ENCODE data around the gene BCL2L2.

Gene BCL2L2

GRCh38 chr14:23307687-23308644 lies 1.3 kb downstream of the BCL2L2 start:
- H3K9ac ChIP-seq (ENCODE audit: low read depth, low read length), result peak overlapping the region; percentile 94; the same call in 1 of the 2 replicates
- H3K4me1 ChIP-seq (ENCODE audit: insufficient read depth, low read length), result no peaks in the 10 kb centered on the region; the same call in 1 of the 2 replicates
- no peaks in the 10 kb centered on the region for H3K36me3 ChIP-seq (ENCODE audit: insufficient read depth, low read length)
- no peaks in the 10 kb centered on the region for H3K9me3 ChIP-seq (ENCODE audit: control insufficient read depth, insufficient read depth, low read length)

- no peaks in the 10 kb centered on the region; the same call in 1 of the 2 replicates for H3K4me1 ChIP-seq (ENCODE audit: insufficient read depth, low read length)
- H3K9ac ChIP-seq (ENCODE audit: low read depth, low read length), result no peak overlapping the region
- no peaks in the 10 kb centered on the region for H3K36me3 ChIP-seq (ENCODE audit: insufficient read depth, low read length)
- no peaks in the 10 kb centered on the region for H3K9me3 ChIP-seq (ENCODE audit: control insufficient read depth, insufficient read depth, low read length)
These were observed 2.2 kb downstream of the BCL2L2 start for GRCh38 chr14:23308721-23309445.

- Histone ChIP-seq H3K4me1 (ENCODE audit: insufficient read depth, low read length) (no peaks in the 10 kb centered on the region; the same call in 1 of the 2 replicates), H3K36me3 (ENCODE audit: insufficient read depth, low read length) (no peaks in the 10 kb centered on the region), H3K9ac (ENCODE audit: low read depth, low read length) (no peak overlapping the region), H3K9me3 (ENCODE audit: control insufficient read depth, insufficient read depth, low read length) (no peaks in the 10 kb centered on the region)
These were observed 3.9 kb downstream of the BCL2L2 start for GRCh38 chr14:23310546-23310945.

GRCh38 chr14:23316300-23316699 lies 9.7 kb downstream of the BCL2L2 start:
- no peaks in the 10 kb centered on the region for H3K9me3 ChIP-seq (ENCODE audit: control insufficient read depth, insufficient read depth, low read length)
- no peak overlapping the region for H3K9ac ChIP-seq (ENCODE audit: low read depth, low read length)
- no peaks in the 10 kb centered on the region for H3K4me1 ChIP-seq (ENCODE audit: insufficient read depth, low read length)
- no peaks in the 10 kb centered on the region for H3K36me3 ChIP-seq (ENCODE audit: insufficient read depth, low read length)

DNA sequence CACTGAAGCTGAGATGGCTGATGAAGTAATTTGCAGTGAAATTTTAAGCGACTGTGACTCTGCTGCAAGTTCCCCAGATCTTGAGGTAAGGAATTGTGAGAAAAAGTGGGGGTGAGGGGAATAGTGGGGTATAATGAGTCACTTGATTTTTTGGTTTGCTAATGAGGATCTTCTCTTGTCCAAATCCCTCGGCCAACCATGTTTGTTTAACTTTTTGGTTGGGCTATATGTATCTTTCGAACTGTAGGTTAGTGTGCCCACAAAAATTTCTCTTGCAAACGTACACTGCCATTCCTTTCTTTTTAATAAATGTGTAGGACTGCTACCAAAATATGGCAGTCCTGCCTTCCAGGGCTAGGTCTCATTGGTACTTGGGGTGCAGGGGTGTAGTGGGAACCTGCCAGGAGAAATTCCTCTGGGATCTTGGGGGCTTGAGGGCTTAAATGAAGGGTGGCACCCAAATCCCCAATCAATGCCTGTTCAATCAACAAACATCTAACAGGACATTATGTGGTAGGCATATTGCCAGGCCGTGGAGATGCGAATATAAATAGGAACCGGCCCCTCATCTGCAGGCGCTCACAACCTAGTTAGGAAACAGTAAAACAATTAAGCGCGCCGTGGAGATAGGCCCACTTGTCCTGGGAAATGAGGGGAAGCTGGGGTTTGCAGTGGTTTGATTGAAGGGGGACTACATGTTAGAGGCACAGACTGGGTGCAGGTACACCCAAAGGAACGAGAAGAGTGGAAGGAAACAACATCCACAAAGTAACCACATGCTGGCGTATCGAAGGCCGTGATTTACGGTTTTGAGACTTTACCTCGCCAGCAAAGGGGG lies 13.3 kb downstream of the BCL2L2 start:
- Histone ChIP-seq H3K36me3 (ENCODE audit: insufficient read depth, low read length) (peaks cover 19% of the 10 kb centered on the region), H3K9me3 (ENCODE audit: control insufficient read depth, insufficient read depth, low read length) (no peaks in the 10 kb centered on the region), H3K9ac (ENCODE audit: low read depth, low read length) (peak overlapping the region; percentile 53), H3K4me1 (ENCODE audit: insufficient read depth, low read length) (peaks cover 6% of the 10 kb centered on the region; the same call in 1 of the 2 replicates)

GRCh38 chr14:23320584-23321571 lies 14.2 kb downstream of the BCL2L2 start, which contains the start of gene PABPN1:
Gene PABPN1, plus strand, starts transcription at chr14:23321457. Its CDS starts 13 bp downstream, at chr14:23321470.
- Histone ChIP-seq H3K36me3 (ENCODE audit: insufficient read depth, low read length) (peaks cover 22% of the 10 kb centered on the region), H3K9ac (ENCODE audit: low read depth, low read length) (peak within 1 kb of the TSS; percentile 84), H3K4me1 (ENCODE audit: insufficient read depth, low read length) (peaks cover 6% of the 10 kb centered on the region; the same call in 1 of the 2 replicates), H3K9me3 (ENCODE audit: control insufficient read depth, insufficient read depth, low read length) (no peaks in the 10 kb centered on the region)

GRCh38 chr14:23321572-23322547 lies 15.2 kb downstream of the BCL2L2 start:
- Histone ChIP-seq H3K9ac (ENCODE audit: low read depth, low read length) (peak overlapping the region; percentile 84), H3K4me1 (ENCODE audit: insufficient read depth, low read length) (peaks cover 6% of the 10 kb centered on the region; the same call in 1 of the 2 replicates), H3K9me3 (ENCODE audit: control insufficient read depth, insufficient read depth, low read length) (no peaks in the 10 kb centered on the region), H3K36me3 (ENCODE audit: insufficient read depth, low read length) (peaks cover 22% of the 10 kb centered on the region)

GRCh38 chr14:23322568-23323517 lies 16.2 kb downstream of the BCL2L2 start:
- peak overlapping the region; percentile 84 for H3K9ac ChIP-seq (ENCODE audit: low read depth, low read length)
- H3K36me3 ChIP-seq (ENCODE audit: insufficient read depth, low read length), result peaks cover 22% of the 10 kb centered on the region
- peaks cover 6% of the 10 kb centered on the region; the same call in 1 of the 2 replicates for H3K4me1 ChIP-seq (ENCODE audit: insufficient read depth, low read length)

GRCh38 chr14:23323838-23324454 lies 17.3 kb downstream of the BCL2L2 start:
- H3K36me3 ChIP-seq (ENCODE audit: insufficient read depth, low read length), result peaks cover 22% of the 10 kb centered on the region
- peaks cover 6% of the 10 kb centered on the region; the same call in 1 of the 2 replicates for H3K4me1 ChIP-seq (ENCODE audit: insufficient read depth, low read length)
- H3K9me3 ChIP-seq (ENCODE audit: control insufficient read depth, insufficient read depth, low read length), result no peaks in the 10 kb centered on the region
- no peak overlapping the region for H3K9ac ChIP-seq (ENCODE audit: low read depth, low read length)

More at GRCh38 chr14:23322568-23323517, 16.2 kb downstream of the BCL2L2 start:
- no peaks in the 10 kb centered on the region for H3K9me3 ChIP-seq (ENCODE audit: control insufficient read depth, insufficient read depth, low read length)

DNA sequence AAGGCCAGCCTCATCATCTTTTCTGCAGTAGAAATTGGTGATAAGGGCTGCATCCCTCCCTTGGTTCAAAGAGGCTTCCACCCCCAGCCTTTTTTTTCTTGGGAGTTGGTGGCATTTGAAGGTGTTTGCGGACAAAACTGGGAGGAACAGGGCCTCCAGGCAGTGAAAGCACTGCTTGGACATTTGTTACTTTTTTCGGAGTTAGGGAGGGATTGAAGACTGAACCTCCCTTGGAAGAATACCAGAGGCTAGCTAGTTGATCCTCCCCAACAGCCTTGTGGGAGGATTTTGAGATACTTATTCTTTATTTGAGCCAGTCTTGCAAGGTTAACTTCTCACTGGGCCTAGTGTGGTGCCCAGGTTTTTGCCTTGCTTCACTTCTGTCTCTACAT lies 17.8 kb downstream of the BCL2L2 start:
- Histone ChIP-seq H3K36me3 (ENCODE audit: insufficient read depth, low read length) (peaks cover 22% of the 10 kb centered on the region), H3K4me1 (ENCODE audit: insufficient read depth, low read length) (peaks cover 6% of the 10 kb centered on the region; the same call in 1 of the 2 replicates), H3K9ac (ENCODE audit: low read depth, low read length) (no peak overlapping the region), H3K9me3 (ENCODE audit: control insufficient read depth, insufficient read depth, low read length) (no peaks in the 10 kb centered on the region)

GRCh38 chr14:23324993-23325392 lies 18.4 kb downstream of the BCL2L2 start:
- Histone ChIP-seq H3K4me1 (ENCODE audit: insufficient read depth, low read length) (peaks cover 6% of the 10 kb centered on the region; the same call in 1 of the 2 replicates), H3K9me3 (ENCODE audit: control insufficient read depth, insufficient read depth, low read length) (no peaks in the 10 kb centered on the region), H3K9ac (ENCODE audit: low read depth, low read length) (no peak overlapping the region), H3K36me3 (ENCODE audit: insufficient read depth, low read length) (peaks cover 22% of the 10 kb centered on the region)
